Measurements from ENCODE around the gene HSD17B1.

DNA sequence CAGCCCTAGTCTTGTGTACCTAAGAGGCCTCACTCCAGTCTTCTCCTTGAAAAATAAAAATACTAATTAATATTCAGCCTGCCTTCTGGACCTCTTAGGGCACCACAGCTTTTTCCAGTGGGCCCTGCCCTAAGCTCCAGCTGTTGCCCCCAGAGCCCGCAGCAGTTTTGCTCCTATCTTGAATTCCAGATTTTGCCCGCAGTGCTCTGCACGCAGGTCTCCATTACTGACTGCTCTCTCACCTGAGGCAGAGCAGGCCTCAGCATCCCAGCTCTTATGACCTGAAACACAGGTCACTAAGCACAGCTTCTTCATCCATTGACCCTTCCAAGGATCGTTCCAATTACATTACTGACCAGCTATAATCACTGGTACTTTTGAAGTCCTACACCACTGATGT, 45.1 kb upstream of the HSD17B1 start:
- TF ChIP-seq CTCF (IDR thresholded peaks at IDR 0.05) (no peak), POLR2A (IDR thresholded peaks at IDR 0.05) (no peak)

Measured in breast epithelium (tissue), 3 donors.